IPS-NIHi7 (cell line): ENCODE measurements around the gene TBX10.
"Not testable (repeated sequence)": the region's sequence is repeated elsewhere in the genome, so short reads cannot be mapped to it uniquely, and the experiment has no call there.

Experiments used
- DNase-seq: peaks from one replicate; pipeline ENCODE4 v3.0.0; 2012; ENCODE audit warnings: mixed read lengths; ENCODE audit errors: extremely low spot score

TBX10 gene

GRCh38 chr11:67646535-67647336 is 7.2 kb upstream of the TBX10 start:
- peak; percentile 4 for DNase-seq

DNA sequence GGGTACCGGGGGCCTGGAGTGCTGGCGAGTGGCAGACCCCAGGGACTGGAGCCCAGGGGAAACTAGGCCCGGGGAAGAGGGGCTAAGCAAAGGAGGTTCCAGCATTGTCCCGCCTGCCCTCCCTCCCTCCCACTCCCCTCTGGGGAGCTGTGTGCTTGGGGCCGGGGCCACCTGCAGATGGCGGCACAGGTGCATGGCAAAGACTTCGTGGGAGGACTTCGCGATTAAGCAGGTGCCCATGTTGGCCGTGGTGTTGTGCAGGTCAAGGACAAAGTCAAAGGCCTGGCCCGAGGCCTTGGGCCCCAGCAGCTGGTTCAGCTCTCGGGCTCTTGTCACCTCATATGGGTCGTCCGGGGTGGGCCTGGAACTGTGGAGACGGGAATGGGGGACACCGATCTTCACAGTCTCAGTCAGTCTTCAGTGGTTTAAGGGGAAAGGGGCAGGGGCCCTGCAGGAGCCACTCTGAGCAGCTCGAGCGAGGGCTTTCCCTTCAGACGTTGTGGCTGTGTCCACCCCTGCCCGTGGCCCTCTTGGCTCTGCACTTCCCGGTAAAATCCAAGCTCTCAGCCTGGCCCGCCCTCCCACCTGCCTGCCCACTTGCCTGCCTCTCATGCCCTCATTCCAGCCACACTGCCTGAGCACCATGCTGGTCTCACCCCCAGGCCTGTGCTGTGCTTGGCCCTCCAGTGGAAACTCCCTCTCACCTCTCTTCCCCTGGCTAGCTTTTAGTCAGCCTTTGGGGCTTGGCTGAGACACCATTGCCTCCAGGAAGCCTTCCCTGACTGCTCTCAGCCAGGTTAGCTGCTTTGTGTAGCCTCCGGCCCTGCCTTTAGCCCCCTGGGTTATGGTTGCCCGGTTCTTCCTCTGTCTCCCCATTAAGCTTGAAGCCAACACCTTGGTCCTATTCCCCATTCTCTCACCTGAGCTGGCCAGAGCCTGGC is 6.2 kb upstream of the TBX10 start:
- peak; percentile 52 for DNase-seq

- peak; percentile 37 for DNase-seq
Observed at GRCh38 chr11:67644472-67645418, 5.2 kb upstream of the TBX10 start.

- peak; percentile 50 for DNase-seq
Observed at GRCh38 chr11:67644042-67644441, 4.5 kb upstream of the TBX10 start.

DNA sequence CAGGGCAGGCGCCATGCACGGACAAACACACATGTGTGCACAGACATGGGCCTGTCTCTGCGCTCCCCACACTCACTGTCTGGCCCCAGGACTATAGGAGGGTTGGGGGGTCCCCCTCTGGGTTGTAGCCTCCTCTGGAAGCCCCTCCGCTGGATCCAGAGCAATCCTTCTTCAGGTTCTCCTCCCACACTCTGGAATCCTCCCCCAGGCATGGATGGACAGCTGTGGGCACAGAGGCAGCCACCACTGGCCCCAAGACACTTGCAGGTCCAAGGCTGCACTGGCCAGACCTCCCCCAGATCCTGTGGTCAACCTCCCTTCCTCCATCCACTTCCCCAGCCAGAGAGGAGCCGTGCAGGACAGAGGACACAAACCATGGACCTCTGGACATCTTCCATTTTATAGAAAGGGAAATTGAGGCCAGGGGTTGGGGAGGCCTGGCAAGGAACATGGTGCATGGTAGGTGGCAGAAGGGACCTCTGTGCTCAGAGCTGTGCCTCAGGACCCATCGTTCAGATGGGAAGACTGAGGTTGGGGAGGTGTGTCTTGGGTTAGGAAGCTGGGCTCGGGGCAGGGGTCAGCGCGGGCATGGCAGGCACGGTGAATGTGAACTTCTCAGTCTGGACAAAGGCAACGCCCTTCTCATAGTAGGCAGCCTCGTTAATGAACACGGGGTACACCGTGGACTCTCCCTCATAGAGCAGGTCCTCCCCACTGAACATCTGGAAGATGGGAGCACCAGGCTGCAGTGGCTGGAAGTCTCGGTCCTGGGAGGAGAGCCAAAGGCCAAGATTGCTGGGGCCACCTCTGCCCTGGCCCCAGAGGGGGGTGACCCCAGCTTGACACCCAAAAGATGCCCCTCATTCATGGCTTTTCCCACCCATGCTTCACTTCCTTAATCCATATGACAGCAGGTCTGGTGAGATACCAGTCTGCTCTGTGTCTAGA is 2.9 kb upstream of the TBX10 start:
- DNase-seq: no peak

GRCh38 chr11:67641338-67642172 is 2.0 kb upstream of the TBX10 start:
- DNase-seq: peak; percentile 3

DNA sequence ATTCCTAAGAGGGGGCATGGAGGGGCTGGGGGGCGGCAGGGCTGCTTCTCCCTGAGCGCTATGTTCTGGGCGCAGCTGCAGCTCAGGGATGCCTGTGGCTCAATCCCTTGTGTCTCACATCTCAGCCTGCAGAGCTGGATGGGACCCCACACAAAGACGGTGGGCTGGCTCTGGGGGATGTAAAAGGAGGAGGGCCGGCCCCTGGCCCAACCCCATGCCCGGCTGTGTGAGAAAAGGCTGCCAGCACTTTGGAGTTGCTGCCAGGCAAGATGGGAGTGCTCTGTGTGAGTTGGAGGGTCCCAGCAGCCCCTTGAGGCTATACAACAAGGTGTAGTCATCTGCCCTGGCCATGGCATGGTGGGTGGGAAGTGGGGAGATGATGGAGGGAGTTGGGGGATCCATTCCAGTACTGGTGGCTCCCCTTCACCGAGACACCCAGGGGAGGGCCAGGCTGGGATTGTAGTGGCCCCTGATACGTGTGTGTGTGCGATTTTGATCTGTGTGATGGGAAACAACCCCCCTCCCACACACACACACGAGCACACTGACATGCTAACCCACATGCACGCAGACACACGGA is 1.3 kb upstream of the TBX10 start:
- peak; percentile 2 for DNase-seq

DNA sequence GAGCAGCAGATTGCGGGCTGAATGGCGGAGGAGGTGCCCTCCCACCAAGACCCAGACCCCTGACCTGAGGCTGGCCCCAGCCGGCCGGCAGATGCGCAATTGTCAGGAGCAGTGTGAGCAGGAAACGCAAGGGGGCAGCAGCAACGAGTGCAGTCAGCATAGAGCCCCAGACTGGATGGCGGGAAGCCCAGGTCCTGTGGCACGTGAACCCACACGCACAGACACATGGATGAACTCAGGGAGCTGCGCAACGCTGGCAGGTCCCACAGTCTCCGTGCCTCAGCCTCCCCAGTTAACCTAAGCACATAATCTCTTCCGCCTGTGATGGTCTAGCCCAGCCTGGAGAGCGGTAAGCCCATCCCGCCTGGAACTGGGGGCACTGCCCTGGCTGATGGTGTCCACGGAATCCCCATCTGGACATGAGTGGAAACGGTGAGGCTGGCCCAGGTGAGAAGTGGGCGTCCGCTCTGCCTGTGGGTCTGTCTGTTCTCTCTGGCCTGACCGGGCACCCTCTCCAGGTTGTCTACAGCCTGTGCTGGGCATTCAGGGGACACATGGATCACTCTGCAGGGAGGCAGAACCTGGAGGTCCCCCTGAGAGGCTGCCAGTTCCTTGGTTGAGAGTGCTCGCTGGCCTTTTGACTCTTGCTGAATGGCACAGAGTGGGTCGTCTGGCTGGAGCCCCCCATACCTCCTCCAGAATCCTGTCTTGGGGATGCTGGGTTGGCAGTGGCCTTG is 626 bp upstream of the TBX10 start:
- peak; percentile 85 for DNase-seq

- peak; percentile 5 for DNase-seq
Observed at GRCh38 chr11:67638535-67639437, 777 bp downstream of the TBX10 start.

GRCh38 chr11:67637441-67637840 is 2.1 kb downstream of the TBX10 start:
- not testable (repeated sequence) for DNase-seq

DNA sequence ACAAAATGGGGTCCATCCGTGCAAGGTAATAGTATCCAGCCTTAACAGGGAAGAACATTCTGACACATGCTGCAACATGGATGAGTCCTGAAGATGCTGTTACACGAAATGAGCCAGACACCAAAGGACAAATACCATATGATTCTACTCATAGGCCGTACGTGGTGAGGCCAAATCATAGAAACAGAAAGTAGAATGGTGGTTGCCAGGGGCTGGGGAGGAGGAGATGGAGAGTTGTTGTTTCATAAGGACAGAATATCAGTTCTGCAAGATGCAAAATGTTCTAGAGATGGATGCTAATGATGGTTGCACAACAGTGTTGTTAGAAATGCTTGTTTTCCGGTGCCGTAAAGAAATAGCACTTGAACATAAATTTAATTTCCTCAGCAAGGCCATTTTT is 2.6 kb downstream of the TBX10 start:
- no peak for DNase-seq

- no peak for DNase-seq
Observed at GRCh38 chr11:67635231-67635521, 4.4 kb downstream of the TBX10 start.

DNA sequence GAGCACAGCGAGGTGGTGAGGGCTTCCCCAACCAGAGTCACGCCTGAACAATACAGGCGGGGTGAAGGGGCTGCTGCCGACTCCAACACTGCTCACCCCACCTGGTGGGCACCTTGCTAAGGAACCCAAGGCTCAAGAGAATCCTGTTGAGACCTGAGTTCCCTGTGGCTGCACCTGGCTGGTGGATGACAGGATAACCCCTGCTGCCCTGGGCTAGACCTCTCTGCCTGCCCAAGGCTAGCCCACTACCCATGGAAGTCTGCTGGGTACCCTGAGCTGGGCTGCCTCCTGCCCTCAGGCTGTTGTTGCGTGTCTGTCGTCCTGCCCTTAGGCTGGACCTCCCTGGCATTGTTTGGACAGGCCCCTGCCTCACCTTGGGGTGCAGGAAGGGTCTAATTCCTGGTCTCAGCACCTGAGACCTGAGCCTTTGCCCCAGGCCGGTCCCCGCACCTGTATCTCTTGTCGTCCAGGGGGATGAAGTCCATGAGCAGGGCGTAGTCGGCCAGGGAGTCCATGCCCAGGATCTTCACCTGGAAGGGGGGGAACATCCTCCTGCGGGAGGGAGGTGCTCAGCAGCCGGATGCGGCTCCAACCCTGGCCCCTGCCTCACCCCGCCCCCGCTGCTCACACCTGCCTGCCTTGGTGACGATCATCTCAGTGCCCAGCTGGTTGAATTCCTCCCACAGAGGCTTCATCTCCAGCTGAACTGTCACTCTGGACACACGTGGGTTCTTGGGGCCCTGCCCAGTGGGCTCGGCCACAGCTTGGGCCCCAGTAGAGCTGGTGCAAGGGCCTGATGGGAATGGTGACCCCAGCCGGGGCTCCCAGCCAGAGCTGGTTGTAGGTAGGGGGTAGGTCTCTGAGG is 5.0 kb downstream of the TBX10 start:
- DNase-seq: peak; percentile 4

GRCh38 chr11:67633758-67634365 is 5.7 kb downstream of the TBX10 start:
- DNase-seq: peak; percentile 3

DNA sequence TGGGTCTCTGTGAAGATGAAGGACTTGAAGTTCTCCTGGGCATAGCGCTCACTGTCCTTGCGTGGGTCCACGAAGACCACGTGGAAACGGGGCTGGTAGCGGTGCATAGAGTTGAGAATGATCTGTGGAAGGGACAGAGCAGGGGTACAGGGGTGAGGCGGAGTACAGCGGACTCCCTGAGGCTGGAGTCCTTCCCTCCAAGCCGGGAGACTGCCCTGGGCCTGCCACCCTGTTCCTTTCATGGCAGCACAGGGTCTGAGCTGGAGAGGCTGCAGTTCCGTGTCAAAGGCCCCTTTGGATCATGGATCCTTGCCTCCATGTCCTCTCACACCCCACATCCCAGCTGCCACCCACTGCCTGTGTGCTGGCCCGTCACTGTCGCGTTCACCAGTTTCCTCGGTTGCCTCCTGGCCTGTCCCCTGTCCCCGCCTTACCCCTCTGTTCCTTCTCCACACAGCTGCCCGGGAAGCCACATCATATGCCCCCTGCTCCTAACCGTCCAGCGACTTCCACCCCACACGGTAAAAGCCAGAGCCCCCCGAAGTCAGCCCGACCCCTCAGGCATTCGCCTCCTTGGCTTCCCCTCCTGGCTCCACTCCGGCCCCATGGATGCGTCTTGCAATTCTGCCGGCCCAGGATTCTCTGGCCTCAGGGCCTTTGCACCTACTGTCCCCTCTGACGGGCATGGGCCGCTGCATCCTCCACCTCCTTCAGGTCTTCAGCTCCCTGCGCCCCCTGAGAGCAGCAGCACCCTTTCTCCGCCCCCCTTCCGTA is 6.4 kb downstream of the TBX10 start:
- DNase-seq: peak; percentile 3
